Putamen (tissue), 1 donor: ENCODE data around the gene NUP210.

Source experiments
- DNase-seq: peaks from one replicate; pipeline ENCODE4 v3.0.0-alpha.2; 2016; ENCODE audit warnings: low spot score

Gene NUP210

DNA sequence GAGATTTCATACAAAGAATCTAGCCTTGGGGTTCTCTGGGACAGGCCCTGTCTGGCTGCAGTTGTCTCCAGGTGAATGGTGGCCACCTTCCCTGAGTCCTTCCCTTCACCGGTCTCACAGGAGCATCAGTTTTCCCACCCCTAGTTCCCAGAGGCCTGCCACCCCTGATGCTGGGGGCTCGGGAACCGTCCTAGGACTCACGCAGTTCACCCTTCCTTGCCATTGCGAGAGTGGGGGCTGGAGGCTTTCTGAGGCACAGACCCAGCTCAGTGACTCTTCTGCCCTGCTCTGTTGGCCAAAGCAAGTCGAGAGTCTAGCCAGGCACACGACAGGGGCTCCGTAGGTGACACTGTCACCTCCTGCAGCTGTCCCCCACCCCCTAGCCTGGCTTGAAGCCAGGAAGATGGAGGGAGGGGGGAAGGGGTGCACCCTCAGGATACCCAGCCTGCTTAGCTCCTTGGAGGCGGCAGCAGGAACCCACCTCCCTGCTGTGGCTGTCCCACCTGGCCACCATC lies 130.3 kb downstream of the NUP210 start:
- DNase-seq, result no peak

DNA sequence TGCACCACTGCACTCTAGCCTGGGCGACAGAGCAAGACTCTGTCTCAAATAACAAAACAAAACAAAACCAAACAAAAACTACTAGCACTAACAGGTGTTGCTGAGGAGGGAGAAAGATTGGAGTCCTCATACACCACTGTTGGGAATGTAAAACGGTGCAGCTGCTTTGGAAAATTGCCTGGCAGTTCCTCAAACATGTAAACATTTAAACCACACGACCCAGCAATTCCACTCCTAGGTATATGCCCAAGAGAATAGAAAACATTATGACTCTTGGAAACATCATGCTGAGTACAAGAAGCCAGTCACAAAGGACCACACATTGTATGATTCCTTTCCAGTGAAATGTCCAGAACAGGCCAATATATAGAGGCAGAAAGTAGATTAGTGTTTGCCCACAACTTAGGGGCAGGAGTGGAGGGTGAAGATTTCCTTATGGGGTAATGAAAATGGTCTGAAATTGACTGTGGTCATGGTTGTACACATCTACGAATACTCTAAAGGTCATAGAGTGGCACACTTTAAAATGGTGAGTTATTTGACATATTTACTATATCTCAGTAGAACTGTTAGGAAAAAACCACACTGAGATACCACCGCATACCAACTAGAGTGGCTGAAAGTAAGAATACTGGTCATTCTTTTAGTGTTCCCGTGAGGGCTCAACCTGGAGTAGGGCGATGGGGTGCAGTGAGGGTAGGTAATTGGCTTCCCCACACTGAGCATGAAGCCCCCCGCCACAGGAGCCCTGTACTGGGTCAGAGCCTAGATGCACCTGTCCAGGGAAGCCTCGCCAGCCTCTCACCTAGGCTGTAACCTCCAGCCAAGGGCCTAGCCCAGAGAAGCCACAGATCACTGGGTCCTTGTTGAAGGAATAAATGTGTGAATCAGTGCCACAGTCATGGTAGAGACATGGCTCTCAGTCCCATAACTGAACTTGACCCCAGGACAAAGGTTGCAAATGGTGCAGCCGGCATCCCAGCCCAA lies 131.1 kb downstream of the NUP210 start:
- no peak for DNase-seq

DNA sequence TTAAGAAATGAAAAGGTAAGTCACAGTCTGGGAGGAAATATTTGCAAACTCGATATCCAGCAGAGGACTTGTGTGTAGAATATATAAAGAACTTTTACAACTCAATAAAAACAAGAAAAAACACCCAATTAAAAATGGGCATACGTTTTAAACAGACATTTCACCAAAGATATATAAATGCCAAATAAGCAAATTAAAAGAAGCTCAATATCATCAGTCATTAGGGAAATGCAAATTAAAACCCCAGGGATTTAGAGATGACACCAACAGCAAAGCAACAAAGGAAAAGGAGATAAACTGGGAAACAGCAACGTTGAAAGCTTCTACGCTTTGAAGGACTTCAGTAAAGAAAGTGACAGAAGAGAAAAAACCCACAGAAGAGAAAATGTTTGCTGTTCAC lies 132.3 kb downstream of the NUP210 start:
- no peak for DNase-seq

DNA sequence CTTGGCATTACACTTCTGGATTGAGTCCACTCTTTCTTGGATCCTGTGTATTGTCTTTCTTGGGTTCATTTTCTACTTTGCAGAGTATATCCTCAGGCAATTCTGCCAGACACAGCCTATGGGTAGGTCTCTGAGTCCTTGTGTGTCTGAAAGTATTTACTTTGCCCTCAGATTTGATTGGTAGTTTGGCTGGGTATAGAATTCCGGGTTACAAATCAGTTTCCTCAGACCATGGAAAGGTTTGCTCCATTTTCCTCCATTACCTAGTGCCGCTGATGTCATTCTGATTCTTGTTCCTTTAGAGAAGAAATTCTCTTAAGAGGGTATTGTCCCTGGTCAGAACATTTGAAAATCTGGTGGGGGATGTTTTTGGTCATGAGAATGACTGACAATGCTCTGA lies 133.2 kb downstream of the NUP210 start:
- no peak for DNase-seq

DNA sequence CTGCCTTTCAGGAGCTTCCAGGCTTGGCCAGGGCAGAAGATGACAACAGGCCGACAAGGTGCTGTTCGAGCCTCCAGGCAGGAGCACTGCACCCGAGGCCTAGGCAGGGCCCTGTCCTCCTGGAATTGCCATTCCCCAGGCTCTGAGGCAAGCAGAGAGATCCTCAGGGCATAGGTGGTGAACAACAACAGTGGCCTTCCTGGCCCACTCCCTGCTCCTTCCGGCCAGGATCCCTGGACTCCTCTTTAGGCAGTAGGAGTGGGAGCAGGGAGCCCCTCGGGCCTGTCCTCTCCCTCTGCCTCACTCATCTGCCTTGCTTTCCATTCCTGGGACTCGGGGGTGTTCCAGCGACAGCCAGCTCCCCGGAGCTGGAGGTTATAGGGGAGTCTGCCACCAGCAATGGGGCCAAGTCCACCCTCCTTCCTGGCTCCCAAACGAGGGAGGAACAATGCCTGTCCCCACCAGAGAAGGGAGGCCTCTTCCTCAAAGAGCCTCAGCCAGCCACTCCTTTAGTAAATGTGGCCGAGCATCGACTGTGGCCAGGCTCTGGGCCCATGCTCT lies 135.0 kb downstream of the NUP210 start:
- DNase-seq, result no peak

DNA sequence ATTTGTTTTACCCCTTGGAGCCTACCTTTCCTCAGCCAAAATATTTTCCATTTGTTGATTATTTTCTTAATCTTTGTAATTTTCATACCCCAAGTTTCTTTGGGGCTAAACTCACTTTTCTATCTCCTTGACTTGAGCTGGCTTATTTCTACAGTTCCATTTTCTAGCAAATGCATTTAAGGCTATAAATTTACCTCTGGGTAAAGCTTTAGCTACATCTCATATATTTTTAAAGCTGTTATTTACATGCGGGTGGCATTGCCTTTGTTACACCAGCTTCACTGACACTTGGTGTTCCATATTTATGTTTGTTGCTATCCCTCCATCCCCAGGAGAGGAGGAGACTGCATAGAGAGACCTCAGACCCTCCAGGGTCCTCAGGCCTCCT lies 136.3 kb downstream of the NUP210 start:
- DNase-seq, result no peak

DNA sequence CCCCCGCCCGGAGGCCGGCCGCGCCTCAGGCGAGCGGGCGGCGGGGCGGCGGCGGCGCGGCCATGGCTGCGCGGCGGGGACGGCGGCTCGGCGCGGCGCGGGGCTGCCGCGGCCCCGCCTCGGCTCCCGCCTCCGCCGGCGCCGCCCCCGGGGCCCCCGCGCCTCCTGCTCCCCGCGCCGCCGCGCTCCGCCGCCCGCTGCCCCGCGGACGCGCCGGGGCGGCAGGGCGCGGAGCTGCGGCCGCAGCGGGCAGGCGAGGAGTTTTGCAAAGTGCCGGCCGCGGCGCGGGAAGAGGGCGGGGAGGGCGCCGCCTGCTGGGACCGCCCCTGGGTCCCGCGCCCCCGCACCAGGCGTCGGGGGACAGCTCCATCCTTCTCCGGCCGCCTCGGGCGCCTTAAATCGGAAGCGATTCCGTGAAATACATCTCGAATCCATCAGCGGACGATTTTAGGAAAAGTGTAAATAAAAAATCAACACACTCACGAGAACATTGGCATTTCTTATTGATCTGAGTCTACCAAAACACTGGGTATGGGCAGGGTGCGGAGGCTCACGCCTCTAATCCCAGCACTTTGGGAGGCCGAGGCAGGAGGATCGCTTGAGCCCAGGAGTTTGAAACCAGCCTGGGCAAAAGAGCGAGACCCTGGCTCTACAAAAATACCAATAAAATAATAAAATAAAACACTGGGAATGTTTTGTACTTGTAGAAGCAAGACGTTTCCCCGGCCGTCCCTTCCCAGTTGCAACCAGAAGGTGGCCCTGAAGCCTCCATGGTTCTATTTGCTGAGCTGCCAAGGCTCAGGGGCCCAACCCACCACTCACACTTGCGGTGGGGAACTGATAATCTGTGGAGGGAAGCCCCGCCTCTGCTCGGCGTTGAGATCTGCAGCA lies 136.9 kb downstream of the NUP210 start:
- DNase-seq, result no peak

DNA sequence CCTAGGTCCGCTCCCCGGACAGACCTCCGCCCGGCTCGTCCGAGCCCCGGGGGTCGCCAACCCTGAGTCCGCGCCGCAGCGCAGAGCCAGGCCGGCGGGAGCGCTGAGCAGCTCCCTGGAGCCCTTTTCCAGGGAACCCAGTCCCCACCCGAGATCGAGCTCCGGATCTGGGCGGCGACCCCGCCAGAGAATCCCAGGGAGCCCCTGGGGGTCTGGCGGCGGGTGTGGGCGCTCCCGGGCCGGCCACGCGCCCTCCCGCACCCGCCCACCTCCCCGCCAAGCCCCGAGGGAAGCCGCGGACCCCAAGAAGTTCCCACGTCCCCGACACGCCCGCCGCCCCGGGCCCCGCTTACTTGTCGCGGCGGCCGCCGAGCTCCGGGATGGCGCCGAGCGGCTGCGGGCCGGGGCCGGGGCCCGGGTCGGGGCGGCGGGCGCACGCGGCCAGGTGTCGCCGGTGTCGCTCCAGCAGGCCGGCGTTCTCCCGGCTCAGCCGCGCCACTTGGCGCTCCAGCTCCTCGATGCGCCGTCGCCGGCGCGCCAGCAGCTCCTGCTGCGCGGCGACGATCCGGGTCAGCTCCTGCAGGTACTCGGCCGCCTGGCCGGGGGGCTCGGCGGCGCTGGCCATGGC lies 137.7 kb downstream of the NUP210 start:
- no peak for DNase-seq

DNA sequence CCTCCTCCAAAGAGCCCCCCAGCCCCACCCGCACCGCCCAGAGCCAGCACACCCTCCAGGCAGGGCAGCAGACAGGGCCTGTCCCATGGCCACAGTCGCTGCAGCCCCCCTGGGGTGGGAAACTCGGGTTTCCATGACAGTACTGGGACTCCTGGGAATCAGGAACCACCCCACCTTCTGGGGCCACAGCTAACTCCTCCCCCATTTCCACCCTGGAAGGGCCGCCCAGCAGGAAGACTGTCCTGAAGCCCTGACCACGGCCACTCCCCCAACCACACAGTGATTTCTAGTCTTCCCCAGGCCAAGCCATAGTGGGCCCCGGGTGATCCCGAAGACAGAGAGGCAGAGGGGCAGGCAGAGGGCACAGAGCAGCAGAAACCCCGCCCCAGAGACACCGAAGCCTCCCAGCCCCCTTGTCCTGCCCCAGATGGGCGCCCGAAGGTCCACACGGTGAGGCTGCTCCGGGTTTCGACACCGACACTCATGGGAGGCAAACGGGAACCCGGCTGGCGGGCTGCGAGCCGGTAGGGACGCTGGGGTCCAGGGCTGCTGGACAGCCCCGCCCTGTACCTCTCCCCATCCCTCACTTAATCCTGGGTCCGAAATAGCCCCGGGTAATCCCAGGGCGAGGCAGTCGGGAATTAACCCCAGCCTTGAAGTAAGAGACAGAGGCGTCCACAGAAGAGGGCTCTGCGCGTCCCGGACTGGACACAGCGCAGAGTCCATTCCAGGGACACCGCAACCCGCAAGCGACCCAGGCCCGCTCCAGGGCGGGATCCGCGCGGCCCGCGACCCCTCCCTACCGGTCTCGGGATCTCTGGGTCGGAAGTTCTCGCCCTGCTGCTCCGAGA lies 138.4 kb downstream of the NUP210 start:
- no peak for DNase-seq

DNA sequence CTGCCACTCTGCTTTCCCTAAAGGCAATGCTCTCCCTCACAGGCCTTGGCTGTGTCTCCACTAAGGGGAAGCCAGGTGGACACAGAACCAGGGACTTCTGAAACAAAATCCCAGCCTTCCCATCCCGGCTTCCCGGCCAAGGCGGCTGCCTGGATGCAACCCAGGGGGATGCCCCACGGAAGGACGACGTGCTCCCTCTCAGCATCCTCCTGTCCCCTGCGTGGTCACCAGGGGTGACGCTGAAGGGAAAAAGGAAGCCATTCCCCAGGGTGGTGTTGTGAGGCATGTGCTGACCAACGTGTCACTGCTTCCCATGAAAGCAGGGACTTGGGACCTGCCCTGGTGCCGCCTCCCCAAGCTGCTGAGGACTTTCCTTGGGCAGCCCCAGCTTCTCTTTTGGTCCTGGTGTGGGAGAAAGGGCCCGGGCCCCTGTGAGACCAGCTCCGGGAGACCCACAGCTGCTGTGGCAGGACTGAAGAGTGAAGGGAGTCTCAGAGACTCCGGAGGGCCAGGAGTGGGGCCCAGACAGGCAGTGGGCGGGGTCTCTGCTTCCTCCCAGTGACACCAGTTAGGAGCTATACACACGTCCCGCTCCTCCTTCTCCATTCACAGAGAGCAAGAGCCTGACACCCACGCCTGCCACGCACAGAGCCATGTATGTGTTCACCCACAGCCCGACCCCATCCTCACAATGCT lies 139.2 kb downstream of the NUP210 start:
- no peak for DNase-seq

DNA sequence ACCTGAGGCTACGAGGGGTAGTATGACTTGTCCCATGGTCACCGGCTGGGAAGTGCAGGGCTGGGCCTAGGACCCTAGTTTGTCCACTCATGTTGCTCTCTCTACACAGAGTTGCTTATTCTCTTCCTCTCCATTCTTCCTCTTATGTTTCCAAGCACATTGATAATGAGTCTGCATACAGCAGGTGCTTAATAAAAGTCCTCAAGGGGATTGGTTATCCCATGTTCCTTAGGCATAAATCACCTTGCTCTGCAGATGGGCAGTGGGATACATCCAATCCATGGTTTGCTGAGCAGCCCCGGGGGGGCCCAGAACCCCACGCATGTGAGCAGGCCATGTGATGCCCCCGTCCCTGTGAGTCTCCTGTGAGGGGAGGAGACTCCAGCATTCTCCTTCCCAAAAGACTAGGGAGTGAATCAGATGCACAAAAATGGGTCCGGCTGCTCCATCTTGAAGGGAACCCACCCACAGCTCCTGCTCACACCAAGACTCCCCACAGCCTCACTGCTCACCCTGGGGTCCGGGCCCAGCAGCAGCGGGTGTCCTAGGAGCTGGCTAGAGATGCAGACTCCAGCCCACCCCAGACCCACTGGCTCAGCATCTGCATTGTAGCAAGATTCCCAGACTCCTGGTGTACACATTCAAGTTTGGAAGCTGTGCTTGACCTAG lies 139.9 kb downstream of the NUP210 start:
- no peak for DNase-seq

DNA sequence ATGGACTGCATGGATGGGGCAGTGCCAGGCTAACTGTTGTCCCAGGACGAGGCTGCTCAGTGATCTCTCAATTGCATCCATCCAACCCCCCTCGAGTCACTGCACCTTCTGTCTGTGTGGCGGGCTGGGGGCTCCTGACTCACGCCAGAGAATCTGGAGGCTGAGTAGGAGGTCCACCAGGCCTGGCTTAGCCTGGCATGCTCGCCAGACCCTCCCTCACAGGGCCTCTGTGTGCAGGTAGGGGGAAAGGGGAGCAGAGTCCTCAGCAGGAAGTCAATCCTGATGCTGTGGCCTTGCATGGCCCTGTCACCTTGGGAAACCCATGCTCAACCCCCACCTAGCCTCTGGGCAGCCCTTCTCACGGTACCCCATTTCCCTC lies 140.6 kb downstream of the NUP210 start:
- no peak for DNase-seq

DNA sequence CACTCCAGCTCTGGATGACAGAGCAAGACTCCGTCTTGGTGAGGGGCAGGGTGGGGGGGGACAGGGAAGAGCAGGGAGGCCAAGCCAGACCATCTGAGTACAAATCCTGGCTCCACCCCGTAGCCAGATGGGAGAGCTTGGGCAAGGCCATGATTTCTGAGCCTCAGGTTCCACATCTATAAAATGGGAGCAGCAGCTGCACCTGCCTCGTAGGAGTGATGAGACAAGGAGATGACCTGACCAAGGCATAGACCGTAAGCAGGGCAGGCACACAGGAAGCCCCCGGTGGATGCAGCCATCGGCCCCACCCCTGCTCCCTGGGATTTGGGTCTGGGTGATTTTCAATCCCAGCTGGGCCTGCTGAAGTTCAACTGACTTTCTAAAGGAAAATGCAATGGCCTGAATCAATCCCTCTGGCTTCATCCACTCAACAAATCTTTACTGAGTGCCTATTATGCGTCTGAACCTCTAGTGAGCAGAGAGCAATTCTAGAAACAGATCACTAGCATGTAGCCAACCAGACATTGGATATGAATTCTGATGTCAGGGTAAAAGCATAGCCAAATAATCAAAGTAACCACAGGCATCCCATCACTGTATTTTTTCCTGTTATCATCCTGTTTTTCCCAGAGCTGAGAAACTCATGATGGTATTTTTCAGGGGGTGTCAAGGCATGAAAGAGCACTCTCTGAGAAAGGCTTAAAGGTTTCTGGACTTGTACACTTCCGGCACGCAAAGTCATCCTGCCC lies 141.2 kb downstream of the NUP210 start:
- DNase-seq, result no peak

DNA sequence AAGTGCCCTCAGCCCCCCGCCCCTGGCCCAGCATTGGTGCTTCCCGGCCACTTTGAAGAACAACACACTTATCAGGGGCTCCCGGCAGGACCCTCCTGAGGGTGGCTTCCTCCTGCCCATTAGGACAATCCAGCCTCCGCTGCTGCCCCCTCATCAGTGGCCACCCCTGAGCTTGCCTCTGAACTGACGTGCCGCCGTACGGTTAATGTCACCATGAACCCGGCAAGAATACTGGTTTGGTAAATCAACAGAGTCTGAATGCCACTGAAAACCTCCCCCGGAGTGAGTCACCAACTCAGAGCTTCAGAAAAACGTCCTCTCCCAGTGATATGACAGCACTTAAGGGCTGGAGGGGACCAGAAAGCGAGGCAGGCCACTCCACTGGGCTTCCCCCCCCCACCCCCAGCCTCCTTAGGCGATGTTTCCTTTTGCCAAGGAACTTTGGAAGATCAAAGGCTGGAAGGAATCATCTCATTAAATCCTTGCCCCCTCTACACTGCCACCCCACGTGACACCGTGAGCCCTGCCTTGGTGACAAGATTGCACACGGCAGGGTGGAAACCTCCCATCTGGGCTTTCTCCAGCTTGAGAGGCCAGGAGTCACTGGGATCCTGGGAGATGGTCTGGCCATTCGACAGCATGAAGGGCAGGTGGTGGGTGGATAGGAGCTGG lies 142.1 kb downstream of the NUP210 start:
- DNase-seq, result no peak

DNA sequence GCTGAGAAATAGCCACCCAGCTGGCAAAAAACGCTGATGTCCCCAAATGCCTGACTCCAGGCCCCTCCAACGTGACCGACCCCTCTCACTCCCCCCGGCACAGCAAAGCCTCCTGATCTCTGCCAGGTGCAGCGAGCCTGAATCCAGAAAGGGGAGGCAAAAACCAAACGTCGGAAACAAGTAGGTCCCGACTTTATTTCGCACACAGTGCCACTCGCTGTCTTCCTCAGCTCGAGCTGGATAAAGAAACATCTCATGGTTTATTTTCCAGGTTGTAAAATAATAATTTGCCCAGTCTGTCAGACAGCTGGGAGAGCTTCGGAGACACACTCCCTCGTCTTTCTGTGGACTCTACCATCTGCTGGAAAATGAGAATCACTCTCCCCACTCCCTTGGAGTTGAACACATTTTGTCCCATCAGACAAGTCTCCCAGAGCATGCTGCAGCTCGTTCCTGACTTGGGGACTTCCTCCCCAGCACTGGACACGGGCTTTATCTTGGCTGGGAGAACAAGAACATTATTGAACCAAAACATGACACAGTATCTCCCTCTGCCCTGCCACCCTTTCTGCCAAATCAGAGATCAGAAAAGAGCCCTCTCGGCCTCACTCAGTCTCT lies 142.8 kb downstream of the NUP210 start:
- no peak for DNase-seq

DNA sequence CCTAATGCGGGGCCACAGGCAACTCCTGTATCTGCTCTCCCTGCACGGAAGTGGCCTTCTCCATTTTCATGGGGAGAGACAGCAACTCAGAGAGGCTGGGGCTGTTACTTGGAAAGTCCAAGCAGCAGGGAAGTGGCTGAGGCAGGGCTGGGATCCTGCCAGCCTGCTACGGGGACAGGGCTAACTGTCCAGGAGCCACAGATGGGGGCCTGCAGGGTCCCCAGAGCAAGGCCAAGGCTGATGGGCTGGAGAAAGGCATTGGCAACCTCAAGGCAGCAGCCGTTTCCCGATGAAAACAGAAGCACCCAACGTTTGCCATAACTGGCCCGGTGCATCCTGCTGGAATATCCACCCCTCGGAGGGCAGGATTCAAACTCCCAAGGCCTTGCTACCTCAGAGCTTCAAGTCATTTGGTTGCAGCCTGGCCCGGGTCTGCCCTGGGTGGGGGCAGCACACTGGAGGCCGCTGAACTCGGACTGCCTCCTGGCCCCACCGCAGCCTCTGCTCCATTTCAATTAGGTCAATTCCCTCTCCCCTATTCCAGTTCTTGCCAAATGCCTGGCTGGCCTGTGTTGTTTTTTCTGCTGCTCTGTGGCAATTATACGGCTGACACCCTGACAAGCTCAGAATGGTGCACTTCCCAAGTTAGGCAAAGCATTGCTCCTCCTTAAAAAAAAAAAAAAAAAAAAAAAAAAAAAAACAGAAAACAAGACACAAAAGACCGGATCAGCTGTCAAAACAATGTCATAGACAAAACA lies 143.5 kb downstream of the NUP210 start:
- DNase-seq, result no peak

DNA sequence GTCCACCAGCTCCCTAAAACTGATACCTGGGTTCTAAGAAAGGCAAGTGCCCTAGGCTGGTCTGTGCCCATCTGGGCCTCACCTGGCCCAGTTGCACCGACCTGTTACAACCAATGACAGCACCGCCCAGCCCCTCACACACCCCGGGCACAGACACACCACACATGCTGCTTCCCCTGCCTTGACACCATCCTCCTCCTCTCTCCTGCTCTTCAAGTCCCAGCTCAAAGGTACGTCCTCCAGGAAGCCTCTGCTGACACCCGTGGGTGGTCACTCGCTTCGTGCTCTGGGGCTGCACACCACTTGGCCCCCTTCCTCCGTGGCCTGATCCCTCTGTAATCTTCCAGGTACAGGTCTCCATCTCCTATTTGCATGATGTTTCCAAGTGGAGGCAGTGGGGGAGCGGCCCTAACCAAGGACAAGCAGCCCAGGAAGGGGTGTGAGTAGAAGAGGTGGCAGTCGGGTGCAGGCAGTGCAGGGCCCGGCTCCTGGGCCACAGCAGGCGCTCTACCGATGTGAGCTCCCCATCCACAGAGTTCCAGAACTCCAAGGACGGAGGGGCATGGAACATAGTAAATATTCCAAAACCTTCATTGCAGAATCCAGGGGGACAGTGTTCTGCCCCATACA lies 144.6 kb downstream of the NUP210 start:
- no peak for DNase-seq
